Stimulated activated CD8-positive, alpha-beta memory T cell treated with anti-CD3 and anti-CD28 coated beads, Interleukin-15, amount 100 ng/mL, for 4 hours (primary cell): ENCODE measurements around the gene KANK2.

ENCODE experiments used
- DNase-seq, 2 donors: peaks; one replicate each; pipeline ENCODE4 v3.0.0-alpha.2; 2020; ENCODE audit warnings: low read depth in 2 of 2

KANK2 gene

GRCh38 chr19:11197291-11198174 lies at the start of gene KANK2:
Gene KANK2, minus strand, starts transcription at chr19:11197545. Its CDS starts 3,034 bp downstream, at chr19:11194511.
- DNase-seq = peak; percentile 30 to 57

DNA sequence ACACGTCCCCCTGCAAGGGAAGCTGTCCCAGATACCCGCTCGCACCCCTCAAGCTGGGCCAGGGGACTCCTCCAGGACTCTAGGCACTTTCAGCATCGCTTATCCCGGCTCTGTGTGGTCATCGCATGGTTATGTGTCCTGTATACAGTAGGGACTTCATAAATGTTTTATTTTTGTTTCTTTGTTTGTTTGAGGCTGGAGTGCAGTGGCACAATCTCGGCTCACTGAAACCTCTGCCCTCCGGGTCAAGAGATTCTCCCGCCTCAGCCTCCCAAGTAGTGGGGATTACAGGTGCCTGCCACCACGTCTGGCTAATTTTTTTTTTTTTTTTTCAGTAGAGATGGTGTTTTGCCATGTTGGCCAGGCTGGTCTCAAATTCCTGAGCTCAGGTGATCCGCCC lies 49.6 kb upstream of the KANK2 start:
- DNase-seq = no peak

- no peak for DNase-seq
Observed at GRCh38 chr19:11244846-11245589, 47.7 kb upstream of the KANK2 start.

DNA sequence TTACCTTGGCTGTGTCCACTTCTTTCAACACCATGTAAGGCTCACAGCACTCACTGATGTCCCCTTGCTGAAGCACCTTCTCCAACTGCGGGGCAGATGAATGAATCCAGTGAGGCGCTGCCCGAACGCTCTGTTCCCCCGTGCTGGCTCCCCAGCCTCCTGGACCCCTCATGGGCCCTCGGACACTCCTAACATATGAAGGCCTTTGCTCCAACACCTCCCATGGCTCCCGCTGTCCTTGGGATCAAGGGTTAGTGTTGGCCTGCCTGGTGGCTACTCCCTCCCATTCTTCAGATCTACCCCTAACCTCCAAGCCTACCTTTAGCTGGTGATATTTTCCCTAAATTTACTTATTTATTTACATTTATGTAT lies 46.4 kb upstream of the KANK2 start:
- DNase-seq = no peak

DNA sequence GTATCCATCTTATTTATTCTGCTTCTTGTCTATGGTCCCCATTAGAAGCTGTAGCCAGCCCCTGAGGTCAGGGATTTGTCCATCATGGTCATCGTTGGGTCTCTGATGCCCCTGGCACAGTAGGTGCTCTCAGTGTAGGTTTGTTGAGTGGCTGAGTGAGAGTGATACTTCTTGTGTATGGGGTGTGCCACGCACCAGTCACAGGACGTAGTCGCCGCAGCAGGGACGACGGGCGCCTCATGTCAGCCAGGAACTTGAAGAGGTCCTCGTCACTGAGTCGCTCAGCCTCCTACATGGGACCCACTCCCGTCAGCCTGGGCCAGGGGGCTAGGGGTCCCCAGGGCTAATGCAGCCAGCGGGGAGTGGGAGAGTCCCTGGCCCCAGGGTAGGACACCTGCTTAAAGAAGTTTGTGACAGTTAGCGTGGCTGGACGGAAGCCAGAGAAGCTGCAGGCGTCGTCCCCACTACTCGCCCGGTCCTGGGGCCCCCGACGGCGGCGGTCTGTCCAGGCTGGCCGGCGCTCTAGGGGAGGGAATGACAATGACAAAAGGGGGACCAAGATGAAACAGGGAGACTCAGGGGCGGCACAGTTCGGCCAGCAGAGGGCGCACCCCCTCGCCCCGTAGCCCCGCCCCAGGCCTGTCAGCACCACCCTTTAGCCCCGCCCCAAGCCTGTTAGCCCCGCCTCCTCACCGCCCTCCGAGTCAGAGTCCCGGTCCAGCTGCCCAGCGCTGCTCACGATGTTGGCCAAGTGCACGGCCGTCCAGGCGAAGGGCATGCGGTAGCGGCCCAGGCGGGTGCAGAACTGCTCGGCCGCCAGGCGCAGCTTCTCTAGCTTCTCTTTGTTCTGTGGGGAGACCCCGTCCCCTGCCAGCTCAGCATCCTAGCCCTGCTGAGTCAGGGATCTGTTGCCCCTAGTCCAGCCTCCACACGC lies 45.8 kb upstream of the KANK2 start:
- DNase-seq = peak; percentile 55 to 68

DNA sequence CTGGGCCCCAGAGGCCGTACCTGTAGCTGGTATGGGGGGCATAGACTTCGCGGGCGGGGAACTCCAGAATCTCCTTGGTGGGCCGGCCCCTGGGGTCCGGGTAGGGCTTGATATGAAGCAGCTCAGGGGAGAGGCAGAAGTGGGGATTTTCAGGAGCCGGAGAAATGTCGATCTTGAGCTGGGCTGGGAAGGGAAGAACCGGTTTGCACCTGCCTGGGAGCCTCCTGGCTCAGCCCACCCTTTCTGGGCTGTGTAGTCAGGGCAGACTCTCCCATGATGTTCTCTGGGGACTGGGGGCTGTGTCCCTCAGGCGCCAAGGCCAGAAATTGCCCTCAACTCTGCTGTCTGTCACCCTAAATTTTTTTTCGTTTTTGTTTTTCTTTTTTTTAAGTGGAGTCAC lies 44.7 kb upstream of the KANK2 start:
- DNase-seq = no peak

GRCh38 chr19:11240008-11240444 lies 42.7 kb upstream of the KANK2 start:
- no peak for DNase-seq

DNA sequence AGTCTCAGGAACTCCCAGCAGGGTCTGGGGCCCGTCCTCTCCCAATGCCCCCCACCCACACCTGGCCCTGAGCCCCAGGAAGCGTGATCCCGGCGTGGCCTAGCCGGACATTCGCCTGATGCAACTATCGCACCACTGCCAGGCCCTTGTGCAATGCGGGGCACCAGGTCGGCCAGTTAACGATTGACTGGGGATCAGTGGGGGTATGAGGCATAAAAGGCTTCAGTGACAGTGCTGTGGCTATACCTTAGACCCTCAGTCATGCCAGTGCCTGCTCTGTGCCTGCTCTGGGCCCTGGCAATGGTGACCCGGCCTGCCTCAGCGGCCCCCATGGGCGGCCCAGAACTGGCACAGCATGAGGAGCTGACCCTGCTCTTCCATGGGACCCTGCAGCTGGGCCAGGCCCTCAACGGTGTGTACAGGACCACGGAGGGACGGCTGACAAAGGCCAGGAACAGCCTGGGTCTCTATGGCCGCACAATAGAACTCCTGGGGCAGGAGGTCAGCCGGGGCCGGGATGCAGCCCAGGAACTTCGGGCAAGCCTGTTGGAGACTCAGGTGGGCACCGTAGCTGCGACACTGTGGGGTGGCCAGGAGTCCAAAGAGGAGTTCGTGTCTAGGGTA lies 42.1 kb upstream of the KANK2 start, which contains the start of gene ANGPTL8:
Gene ANGPTL8, plus strand, starts transcription at position 243 of the 624 bp plus-strand sequence. Its CDS starts 19 bp downstream, at position 262.
- no peak for DNase-seq

DNA sequence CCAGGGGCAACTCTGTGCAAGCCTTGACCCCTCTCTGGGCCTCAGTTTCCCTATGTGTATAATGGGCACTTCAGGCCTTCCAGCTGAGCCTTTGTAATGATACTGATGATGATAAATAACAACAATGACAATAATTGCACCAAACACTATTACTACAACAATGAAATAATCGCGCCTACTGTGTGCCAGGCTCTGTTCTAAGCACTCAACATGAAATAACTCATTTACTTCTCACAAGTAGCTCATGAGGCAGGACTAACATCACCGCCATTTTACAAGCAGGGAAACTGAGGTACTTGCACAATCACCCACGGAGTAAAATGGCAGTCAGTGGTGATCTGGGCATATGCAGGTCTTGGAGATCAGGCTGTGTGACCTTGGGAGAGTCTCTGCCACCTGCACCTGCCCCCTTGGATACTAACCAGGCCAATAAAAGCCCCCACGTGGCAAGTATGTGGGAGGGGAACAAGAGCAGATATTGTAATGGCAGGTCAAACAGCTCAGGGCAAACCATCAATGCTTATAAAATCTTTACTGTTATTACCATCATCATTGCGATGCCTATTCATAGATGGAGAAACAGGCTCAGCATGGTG lies 41.5 kb upstream of the KANK2 start:
- DNase-seq = no peak

DNA sequence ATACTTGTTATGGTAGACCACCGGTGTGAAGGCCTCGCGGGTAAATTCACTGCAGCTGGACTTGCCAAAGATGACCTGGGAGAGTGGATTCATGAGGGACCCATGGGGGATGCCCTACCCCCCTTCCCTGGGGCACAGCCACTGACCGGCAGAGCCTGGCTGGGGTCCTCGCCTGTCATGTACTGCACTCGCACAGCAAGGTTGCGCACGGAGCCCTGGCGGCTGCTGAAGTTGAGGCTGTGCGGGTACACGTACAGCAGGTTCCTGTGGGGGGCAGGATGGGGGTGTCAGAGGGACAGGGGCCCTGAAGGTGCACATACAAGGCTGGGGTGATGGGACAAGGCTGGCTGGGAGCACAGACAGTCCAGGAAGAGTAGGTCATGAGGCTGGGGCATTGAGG lies 40.7 kb upstream of the KANK2 start:
- DNase-seq = no peak

DNA sequence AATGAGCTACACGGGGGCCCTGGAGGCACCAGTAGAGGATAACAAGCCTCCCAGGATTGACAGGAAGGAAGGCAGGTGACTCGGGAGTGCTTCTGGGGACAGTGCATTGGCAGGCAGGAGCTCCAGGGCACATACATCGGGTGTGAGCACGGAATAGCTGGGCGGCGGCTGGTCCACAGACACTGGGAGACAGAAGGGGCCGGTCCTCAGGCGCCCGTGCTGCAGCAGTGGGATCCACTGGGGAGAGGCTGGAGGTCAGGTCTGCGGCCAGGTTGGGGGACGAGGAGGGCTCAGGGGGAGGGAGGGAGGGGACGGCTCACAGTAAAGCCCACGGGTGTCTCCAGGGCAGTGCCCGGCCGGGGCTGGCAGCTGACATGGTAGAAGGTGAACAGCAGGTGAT lies 40.0 kb upstream of the KANK2 start:
- DNase-seq = no peak

GRCh38 chr19:11236324-11237301 lies 39.3 kb upstream of the KANK2 start:
- DNase-seq = no peak

DNA sequence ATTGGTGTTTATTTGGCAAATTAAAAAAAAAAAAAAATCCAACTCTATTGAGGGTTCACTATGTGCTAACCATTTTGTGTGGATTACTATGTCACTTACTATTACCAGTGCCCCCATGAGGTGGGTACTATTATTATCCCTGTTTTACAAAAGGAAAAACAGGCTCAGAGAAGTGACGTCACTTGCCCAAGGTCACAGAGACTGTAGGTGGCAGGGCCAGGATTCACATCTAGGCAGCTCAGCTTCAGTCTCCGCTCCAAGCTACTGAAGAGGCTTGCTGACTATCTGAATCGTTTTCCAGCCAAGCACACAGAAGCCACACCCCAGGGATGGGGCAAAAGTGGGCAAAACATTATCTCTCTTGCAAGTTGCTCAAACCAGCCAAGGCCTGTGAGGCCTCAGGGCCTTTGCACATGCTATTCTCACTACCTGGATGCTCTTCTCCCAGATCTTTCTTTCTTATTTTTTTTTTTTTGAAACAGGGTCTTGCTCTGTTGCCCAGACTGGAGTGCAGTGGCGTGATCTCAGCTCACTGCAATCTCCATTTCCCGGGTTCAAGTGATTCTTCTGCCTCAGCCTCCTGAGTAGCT lies 37.2 kb upstream of the KANK2 start:
- no peak for DNase-seq

GRCh38 chr19:11233073-11233472 lies 35.7 kb upstream of the KANK2 start:
- DNase-seq = no peak

GRCh38 chr19:11232555-11232954 lies 35.2 kb upstream of the KANK2 start:
- DNase-seq = no peak

DNA sequence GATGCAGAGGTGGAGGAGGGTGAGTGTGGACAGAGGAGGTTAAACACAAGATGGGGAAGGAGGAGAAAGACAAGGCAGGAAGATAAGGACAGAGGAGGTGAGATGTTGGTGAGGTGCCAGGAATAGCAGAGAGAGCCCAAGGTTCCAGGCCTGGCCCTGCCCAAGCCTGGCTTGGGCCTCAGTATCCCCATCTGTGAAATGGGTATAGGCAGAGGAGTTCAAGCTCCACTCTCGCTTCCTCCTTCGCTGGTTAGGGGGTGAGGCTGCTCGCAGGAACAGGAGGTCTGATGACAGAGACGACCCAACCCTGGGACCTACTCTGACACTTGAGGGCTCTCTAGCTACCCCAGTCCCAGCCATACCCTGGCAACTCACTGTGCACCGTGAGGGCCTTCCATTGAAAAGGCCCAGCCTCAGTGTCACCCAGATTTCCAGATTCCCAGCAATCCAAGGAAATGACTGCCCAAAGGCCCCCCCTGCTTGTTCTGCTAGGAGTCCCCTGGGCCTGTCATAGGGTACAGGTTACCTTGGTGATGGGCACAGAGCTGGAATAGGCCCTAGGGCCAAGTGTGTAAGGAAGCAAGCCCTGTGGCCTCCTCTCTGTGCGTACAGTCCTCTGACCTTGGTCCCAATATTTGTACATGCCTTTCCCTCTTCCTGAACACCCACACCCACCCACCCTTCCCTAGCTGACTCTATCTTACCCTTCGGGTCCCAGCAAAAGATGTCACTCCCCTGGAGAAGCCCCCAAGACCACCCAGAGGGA lies 33.5 kb upstream of the KANK2 start:
- DNase-seq = no peak

DNA sequence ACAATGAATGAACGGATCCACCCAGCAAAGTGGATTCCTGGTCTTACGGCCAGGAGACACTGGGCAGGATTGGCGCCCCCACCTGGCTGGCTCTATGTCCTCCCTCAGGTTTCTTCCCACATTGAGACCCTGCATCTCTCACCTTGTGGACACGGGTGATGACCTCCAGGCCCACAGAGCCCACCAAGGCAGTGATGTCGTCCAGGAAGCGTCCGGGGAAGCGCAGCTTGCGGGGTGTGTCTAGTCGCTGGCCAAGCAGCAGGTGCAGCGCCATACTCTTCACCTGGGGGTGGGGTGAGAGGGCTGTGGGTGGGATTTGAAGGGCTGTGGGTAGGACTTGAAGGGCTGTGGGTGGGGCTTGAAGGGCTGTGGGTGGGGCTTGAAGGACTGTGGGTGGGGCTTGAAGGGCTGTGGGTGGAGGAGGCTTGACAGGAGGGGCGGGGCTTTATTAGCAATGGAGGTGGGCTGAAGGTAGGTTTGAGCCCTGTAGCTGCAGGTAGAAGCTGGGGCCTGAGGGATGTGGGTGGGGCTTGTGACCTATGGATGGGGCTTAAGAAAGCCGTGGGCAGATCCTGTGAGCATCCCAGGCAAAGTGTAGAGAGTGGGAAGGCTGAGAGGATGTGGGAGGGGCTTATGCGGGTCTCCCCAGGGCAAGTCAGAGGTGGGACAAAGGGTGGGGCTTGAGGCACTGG lies 30.0 kb upstream of the KANK2 start:
- DNase-seq = no peak

GRCh38 chr19:11226716-11227166 lies 29.4 kb upstream of the KANK2 start:
- DNase-seq = no peak
